Natural killer cell (primary cell): Measurements from ENCODE around the gene PGP. TPM values are rescaled to one million over a fixed set of nuclear protein-coding genes. Genes with fewer than 3 reads are reported as not detected.

Source experiments
- ATAC-seq, 3 donors: fragments of 150-1000 bp in 2 of 3; fragments of 200-7000 bp in 1 of 3; cut with Tn5 transposase; 1 replicate in 1 of 3; 2 replicates in 2 of 3; pipeline ENCODE4 v1.10.0; 2021; ENCODE audit warnings: mild to moderate bottlenecking in 2 of 3, moderate library complexity in 2 of 3
- DNase-seq, 2 donors: peaks; one replicate each; pipeline versions ENCODE4 v3.0.0 to v3.0.0-alpha.2; 2013 to 2021; ENCODE audit warnings: mixed read lengths in 1 of 2
- H3K27ac ChIP-seq: one replicate; pipeline ENCODE4 v1.5.1; 2013; ENCODE audit warnings: mild to moderate bottlenecking, low read length
- H3K27me3 ChIP-seq: one replicate; pipeline ENCODE4 v1.6.1; 2013; ENCODE audit warnings: low read length; ENCODE audit not compliant: control insufficient read depth, insufficient read depth
- H3K36me3 ChIP-seq: one replicate; pipeline ENCODE4 v1.6.1; 2013; ENCODE audit warnings: low read length; ENCODE audit not compliant: control insufficient read depth, insufficient read depth
- H3K4me1 ChIP-seq: one replicate; pipeline ENCODE4 v1.6.1; 2013; ENCODE audit warnings: low read length; ENCODE audit not compliant: control insufficient read depth, insufficient read depth
- H3K4me3 ChIP-seq: one replicate; pipeline ENCODE4 v1.5.1; 2013; ENCODE audit warnings: low read length
- H3K9me3 ChIP-seq: one replicate; pipeline ENCODE4 v1.6.1; 2013; ENCODE audit warnings: low read length; ENCODE audit not compliant: control insufficient read depth, insufficient read depth
- H3K27ac Mint-ChIP-seq, 2 donors: one replicate each; pipeline ENCODE4 v1.8.0; 2022; ENCODE audit warnings: mild to moderate bottlenecking in 2 of 2, mixed read lengths in 2 of 2, moderate library complexity in 1 of 2
- H3K27me3 Mint-ChIP-seq, 2 donors: one replicate each; pipeline ENCODE4 v1.8.0; 2022; ENCODE audit warnings: low read depth in 2 of 2, mixed read lengths in 2 of 2
- H3K36me3 Mint-ChIP-seq: one replicate; pipeline ENCODE4 v1.8.0; 2022; ENCODE audit warnings: mixed read lengths
- H3K4me1 Mint-ChIP-seq, 2 donors: one replicate each; pipeline ENCODE4 v1.8.0; 2022; ENCODE audit warnings: mixed read lengths in 2 of 2
- H3K4me3 Mint-ChIP-seq: one replicate; pipeline ENCODE4 v1.8.0; 2022; ENCODE audit warnings: mild to moderate bottlenecking, moderate library complexity, mixed read lengths
- H3K9me3 Mint-ChIP-seq, 2 donors: one replicate each; pipeline ENCODE4 v1.8.0; 2022; ENCODE audit warnings: mixed read lengths in 2 of 2
- CTCF ChIP-seq: fragments of 200-600 bp; IDR thresholded peaks from one replicate; pipeline ENCODE4 v1.8.0; 2022; ENCODE audit warnings: antibody characterized with exemption
- WGBS: methylation state at CpG from one replicate; pipeline ENCODE4 v1.1.7; 2013; ENCODE audit warnings: missing lambda C conversion rate; ENCODE audit not compliant: insufficient coverage; 5-methylcytosine and 5-hydroxymethylcytosine counted together
- intact Hi-C: fragments of 100-400 bp; cut with micrococcal nuclease; formaldehyde crosslinking; loops from one replicate; pipeline ENCODE4 v1.14.2; 2022
- total RNA-seq, 4 donors: library from RNA; stranded (reverse); fragments of 120-200 nt in 1 of 4; gene quantifications; one replicate each; pipeline versions ENCODE4 v1.2.3 to v1.2.4, GENCODE V29; 2013 to 2022

PGP gene
- total RNA-seq, 3 donors from 2014 or later (not counting 1 experiment from before 2014, with no cell fraction given), result 9.7 to 12.8 (median 12.4) TPM

GRCh38 chr16:2257726-2258125 lies 43.1 kb upstream of the PGP start:
- Histone ChIP-seq H3K36me3 (peaks cover 76% of the 10 kb centered on the region), H3K4me3 (no peak overlapping the region), H3K27me3 (no peaks in the 10 kb centered on the region), H3K9me3 (no peaks in the 10 kb centered on the region), H3K4me1 (no peaks in the 10 kb centered on the region), H3K27ac (no peak overlapping the region)
- WGBS, result 98% methylated on average over 5 of the region's 6 CpGs
- DNase-seq (no peak), ATAC-seq (no peak)
- intact Hi-C loops, result no loop called here
- TF ChIP-seq CTCF, result no peak
- peaks cover 0 to 10% of the 10 kb centered on the region in 2 donors for H3K4me1 Mint-ChIP-seq
- no peaks in the 10 kb centered on the region for H3K27me3 Mint-ChIP-seq
- no peak overlapping the region for H3K4me3 Mint-ChIP-seq
- peaks cover 6% of the 10 kb centered on the region for H3K36me3 Mint-ChIP-seq
- H3K9me3 Mint-ChIP-seq, result no peaks in the 10 kb centered on the region
- H3K27ac Mint-ChIP-seq, result no peak overlapping the region

GRCh38 chr16:2256531-2257140 lies 42.0 kb upstream of the PGP start:
- Histone ChIP-seq H3K4me3 (no peak overlapping the region), H3K27me3 (no peaks in the 10 kb centered on the region), H3K9me3 (no peaks in the 10 kb centered on the region), H3K36me3 (peaks cover 65% of the 10 kb centered on the region), H3K27ac (no peak overlapping the region), H3K4me1 (peaks cover 8% of the 10 kb centered on the region)
- Mint-ChIP-seq H3K27me3 (no peaks in the 10 kb centered on the region), H3K27ac (peak overlapping the region; percentile 14 to 71), H3K4me1 (peaks cover 0 to 9% of the 10 kb centered on the region in 2 donors), H3K9me3 (no peaks in the 10 kb centered on the region), H3K36me3 (peaks cover 6% of the 10 kb centered on the region), H3K4me3 (no peak overlapping the region)
- DNase-seq (no peak), ATAC-seq (no peak)
- 94% methylated on average over 12 of the region's 12 CpGs for WGBS
- TF ChIP-seq CTCF, result no peak
- intact Hi-C loops, result no loop called here

GRCh38 chr16:2253293-2253692 lies 38.7 kb upstream of the PGP start:
- H3K27me3 Mint-ChIP-seq, result no peaks in the 10 kb centered on the region
- H3K9me3 Mint-ChIP-seq, result no peaks in the 10 kb centered on the region
- intact Hi-C loops, result no loop called here
- H3K4me3 Mint-ChIP-seq, result no peak overlapping the region
- ATAC-seq (no peak), DNase-seq (no peak)
- Histone ChIP-seq H3K27ac (no peak overlapping the region), H3K4me3 (no peak overlapping the region), H3K4me1 (peaks cover 19% of the 10 kb centered on the region), H3K27me3 (no peaks in the 10 kb centered on the region), H3K36me3 (peaks cover 42% of the 10 kb centered on the region), H3K9me3 (no peaks in the 10 kb centered on the region)
- 86% methylated on average over 9 of the region's 11 CpGs for WGBS
- H3K4me1 Mint-ChIP-seq, result peaks cover 0 to 14% of the 10 kb centered on the region in 2 donors
- TF ChIP-seq CTCF, result no peak
- no peaks in the 10 kb centered on the region for H3K36me3 Mint-ChIP-seq
- peak overlapping the region; percentile 54 to 85 for H3K27ac Mint-ChIP-seq

GRCh38 chr16:2252806-2253148 lies 38.1 kb upstream of the PGP start:
- Histone ChIP-seq H3K27ac (peak overlapping the region; percentile 68), H3K36me3 (peaks cover 37% of the 10 kb centered on the region), H3K4me1 (peaks cover 19% of the 10 kb centered on the region), H3K9me3 (no peaks in the 10 kb centered on the region), H3K4me3 (no peak overlapping the region), H3K27me3 (no peaks in the 10 kb centered on the region)
- Mint-ChIP-seq H3K4me1 (peaks cover 0 to 14% of the 10 kb centered on the region in 2 donors), H3K27ac (peak overlapping the region; percentile 54 to 85), H3K4me3 (no peak overlapping the region), H3K36me3 (no peaks in the 10 kb centered on the region), H3K27me3 (no peaks in the 10 kb centered on the region), H3K9me3 (no peaks in the 10 kb centered on the region)
- intact Hi-C loops, result no loop called here
- ATAC-seq (no peak), DNase-seq (no peak)
- 89% methylated on average over 7 of the region's 7 CpGs for WGBS
- no peak for TF ChIP-seq CTCF
